GM18520 (cell line): ENCODE results near the gene MCTP2.
A peak's percentile ranks its signal among the peaks of the same experiment; 100 is the strongest.

Experiments used
- ATAC-seq: cut with Tn5 transposase; IDR thresholded peaks from one replicate; pipeline ENCODE4 v1.9.1; 2021; ENCODE audit not compliant: unreplicated experiment

MCTP2 gene, protein sequence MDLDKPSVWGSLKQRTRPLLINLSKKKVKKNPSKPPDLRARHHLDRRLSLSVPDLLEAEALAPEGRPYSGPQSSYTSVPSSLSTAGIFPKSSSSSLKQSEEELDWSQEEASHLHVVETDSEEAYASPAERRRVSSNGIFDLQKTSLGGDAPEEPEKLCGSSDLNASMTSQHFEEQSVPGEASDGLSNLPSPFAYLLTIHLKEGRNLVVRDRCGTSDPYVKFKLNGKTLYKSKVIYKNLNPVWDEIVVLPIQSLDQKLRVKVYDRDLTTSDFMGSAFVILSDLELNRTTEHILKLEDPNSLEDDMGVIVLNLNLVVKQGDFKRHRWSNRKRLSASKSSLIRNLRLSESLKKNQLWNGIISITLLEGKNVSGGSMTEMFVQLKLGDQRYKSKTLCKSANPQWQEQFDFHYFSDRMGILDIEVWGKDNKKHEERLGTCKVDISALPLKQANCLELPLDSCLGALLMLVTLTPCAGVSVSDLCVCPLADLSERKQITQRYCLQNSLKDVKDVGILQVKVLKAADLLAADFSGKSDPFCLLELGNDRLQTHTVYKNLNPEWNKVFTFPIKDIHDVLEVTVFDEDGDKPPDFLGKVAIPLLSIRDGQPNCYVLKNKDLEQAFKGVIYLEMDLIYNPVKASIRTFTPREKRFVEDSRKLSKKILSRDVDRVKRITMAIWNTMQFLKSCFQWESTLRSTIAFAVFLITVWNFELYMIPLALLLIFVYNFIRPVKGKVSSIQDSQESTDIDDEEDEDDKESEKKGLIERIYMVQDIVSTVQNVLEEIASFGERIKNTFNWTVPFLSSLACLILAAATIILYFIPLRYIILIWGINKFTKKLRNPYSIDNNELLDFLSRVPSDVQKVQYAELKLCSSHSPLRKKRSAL

DNA sequence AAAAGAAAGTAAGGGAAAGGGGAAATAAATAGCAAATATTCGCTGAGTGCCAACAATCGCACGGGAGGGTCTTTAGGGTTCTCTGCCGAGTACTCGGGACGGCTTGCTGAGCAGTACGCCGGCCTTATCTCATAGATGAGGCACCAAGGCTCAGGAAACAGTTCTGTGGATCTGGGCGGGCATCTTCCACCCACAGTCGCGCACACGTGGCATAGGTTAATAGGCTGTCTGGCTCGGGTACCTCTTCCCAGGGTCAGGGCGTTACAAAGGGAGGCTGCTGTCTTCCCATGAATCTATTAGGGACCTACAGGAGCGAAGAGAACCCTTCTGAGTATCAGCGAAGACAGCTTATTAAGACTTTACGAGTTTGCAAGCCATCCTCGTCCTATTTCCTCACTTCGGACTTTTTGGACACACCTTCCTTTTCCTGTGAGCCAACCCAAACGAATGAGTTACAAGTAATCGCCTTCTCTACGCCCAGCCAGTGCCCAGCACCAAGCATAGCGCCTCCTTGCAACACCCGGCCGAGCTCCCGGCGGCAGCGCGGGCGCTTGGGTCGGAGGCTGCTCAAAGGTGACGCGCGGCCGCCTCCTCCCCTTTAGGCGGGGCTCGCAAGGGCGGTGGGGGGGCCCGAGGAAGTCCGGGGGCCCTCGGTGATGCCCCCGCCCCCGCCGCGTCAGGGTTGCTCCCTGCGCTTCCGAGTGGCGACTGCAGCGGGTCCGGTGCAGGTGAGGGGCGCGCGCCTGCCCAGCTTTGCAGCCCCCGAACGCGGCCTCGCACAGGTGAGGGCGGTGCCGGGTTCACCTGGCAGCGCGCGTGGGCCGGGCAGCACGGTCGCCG, at the start of gene MCTP2:
Gene MCTP2 (plus strand): TSS at position 679 of the 840 bp plus-strand sequence. CDS start 66,705 bp downstream, outside the sequence.
- peak; percentile 68 for ATAC-seq

DNA sequence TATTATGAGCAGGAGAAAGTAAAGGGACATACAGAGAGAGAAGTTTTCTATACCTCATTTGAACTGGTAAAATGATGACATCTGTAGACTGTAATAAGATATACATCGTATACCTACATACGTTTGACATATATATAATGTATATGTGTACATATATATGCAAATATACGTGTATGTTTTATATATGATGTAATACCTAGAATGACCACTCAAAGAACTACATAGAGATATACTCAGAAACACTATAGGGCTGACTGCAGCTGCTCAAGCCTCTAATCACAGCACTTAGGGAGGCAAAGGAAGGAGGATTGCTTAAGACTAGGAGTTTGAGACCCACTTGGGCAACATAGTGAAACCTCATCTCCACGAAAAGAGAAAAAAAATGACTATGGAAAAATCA, 48.5 kb upstream of the MCTP2 start:
- ATAC-seq, result no peak

DNA sequence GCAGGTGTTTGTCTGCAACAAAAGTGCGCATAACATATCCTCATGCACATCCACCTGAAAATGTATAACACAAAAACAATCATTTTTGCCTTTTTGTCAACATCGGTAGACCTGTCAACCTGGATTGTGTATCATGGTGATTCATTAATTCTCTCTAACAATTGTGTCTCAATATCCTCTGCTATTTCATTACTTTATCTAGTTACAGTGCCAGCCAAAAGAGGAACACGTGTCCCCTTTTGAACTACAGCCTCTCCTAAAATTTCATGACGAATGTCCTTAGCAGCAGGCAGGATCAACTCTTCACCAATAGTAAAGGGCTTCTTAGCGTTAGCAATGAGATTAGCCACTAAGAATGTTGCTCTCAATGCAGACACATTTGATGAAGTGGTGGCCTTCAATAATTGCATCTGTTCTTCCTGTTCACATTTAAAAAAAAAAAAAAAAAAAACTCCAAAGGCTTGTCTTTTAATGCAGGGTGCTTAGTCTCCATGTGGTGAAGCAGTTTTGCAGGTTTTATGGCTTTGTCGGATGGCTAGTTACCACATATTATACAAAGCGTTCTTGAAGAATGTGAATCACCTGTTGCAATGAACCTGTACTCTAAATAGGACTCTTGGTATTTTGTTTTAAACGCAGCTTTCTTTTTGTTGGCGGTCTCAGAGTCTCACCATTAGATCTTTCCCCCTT, 45.7 kb upstream of the MCTP2 start:
- no peak for ATAC-seq

DNA sequence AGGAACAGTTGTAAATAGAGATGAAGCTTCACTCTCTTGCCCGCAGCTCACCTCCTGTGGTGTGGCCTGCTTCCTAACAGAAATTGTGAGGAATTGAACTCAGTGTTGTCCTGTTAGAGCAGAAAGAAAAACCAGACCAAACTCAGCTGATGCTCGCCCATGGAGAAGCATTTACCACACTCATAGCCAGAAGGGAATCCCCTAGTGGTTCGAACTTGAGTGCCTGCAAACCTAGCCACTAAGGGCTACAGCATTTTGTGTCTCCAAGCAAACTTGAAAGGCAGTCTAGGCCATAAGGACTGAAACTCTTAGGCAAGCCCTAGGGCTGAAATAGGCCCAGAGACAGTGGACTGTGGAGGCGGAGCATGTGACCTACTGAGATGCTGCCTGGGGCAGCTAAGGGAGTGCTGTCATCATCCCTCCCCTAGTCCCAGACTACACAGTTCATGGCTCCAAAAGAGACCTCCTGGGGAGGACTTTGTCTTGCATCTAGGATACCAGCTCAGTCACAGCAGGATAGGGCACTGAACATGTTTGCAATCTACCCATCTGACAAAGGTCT, 44.5 kb upstream of the MCTP2 start:
- no peak for ATAC-seq

DNA sequence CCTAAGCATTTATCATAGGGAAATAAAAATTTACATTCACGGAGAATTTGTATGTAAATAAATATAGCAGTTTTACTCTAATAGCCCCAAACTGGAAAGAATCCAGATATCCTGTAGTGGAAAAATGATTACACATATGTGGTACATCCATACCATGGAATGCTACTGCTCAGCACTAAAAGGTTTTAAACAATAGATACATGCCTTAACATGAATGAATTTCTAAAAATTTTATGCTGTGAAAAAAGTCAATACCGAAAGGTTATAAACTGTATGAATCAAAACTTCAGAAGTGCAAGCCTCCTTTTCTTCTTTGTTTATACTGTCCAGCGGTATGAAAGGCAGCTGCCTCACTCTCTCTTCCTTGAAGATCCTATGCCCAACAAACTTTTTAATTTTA, 37.5 kb upstream of the MCTP2 start:
- ATAC-seq, result no peak

DNA sequence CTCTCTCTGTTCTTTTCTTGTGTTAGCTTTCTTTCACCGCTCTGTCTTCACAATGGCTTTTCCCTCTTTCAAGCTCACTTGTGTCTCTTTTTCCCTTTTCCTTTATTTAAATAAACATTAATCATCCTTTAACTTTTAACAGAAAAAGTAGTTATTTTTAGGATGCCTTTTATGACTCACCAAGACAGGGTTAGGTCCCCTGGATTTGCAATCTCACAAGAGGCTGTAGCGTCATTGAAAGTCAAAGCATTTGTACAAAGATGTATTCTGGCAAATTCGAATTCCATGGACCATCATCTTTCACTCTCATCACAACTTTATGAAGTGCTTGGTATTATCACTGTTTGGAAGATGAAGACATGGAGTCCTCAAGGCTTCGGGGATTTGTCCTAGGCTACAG, 34.8 kb upstream of the MCTP2 start:
- ATAC-seq, result no peak

DNA sequence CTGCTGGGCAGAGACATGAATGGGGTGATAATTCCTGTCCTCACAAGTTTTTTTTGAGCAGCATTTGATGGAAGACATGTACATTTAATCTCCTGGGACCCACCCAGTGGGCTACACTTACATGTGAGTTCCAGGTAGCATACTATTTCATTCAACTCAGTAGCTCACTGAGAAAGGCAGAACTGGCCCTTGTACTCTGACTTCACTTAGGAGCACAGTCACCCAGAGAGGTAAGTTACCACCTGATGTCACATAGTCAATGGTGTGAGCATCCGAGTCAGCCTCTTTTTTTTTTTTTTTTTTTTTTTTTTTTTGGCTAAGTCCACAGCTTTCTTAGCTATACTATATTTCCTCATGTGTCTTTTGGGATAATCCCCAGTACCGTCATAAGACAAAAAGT, 32.7 kb upstream of the MCTP2 start:
- ATAC-seq, result no peak

DNA sequence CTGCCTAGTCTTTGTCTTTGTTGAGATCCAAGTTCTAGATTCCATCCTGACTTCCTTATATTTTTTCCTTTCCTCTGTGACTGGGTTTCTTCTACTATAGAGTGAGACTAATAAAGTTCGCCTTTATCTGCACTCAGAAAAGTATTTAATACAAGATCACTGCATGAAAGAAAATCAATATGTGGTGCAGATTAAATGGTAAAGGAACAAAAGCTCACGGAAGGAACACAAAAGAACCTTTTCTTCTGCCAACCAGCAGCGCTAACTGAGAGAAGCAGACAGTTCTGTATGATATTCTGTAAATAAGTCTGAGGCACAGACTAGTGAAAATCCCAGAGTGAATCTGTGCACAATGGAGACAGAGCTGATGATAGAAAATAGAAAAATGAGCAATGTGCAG, 31.6 kb upstream of the MCTP2 start:
- no peak for ATAC-seq

DNA sequence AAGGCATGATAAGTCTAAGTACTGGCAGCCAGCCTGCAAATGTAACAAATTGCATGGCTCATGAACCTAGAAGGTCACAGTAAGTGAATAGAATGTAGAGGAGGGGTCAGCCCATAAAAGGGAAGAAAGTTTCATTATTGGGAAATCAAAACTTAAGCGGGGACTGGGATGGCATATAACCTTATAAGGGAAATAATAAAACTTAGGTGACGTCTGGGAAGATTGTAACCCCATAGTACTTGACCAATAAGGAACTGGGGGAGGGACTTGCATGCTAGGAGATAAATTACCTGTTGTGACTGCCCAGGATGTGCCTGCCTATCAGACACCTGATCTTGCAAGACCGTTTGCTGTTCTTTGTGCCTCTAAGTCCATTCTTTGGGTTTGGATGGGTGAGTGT, 28.1 kb upstream of the MCTP2 start:
- no peak for ATAC-seq

DNA sequence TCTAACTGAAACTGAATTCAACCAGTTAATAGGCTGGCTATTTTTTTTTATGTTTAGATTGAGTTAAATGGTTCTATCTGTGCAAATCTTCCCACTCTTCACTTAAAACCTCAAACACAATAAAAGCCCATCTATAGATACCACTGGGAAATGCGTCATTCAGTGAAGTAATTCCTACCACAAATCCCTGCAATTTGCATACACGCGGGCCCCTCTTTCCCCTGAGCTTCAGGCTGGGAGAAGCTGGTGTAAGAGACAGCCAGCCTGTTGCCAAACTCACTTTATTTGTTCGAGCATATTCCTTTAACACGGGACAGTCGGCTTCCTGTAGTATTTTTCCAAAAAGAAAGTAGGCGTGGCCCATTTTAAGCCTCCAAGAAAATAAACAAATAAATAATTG, 26.0 kb upstream of the MCTP2 start:
- no peak for ATAC-seq

DNA sequence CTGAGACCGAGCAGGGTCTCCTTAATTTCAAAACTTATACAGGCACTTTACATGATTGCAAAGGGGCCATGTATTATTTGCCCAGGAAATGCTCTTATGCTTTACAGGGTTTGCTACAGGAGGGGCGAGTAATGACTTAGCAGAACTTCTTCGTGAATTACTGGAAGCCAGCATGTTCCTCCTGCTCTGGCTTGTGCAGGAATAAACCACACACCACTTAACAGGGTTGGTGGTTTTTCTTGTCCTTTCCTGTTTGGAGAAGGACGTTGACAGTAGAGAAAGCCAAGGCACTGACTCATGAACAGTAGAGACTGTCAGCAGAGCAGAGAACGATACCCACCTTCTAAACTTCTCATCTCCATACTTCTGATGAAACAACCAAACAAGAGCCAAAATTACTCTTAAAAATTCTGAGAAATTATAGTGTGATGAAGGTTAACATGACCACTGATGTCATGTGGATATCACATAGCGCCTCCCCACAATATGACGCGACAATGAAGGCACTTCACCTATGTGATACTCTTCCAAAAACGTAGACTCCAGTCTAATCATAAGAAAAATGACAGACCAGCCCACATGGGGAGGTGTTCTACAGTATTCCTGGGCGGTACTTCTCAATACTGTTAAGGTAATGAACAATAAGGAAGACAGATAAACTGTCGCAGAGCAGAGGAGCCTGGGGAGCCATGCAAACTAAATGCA, 24.7 kb upstream of the MCTP2 start:
- ATAC-seq, result no peak

DNA sequence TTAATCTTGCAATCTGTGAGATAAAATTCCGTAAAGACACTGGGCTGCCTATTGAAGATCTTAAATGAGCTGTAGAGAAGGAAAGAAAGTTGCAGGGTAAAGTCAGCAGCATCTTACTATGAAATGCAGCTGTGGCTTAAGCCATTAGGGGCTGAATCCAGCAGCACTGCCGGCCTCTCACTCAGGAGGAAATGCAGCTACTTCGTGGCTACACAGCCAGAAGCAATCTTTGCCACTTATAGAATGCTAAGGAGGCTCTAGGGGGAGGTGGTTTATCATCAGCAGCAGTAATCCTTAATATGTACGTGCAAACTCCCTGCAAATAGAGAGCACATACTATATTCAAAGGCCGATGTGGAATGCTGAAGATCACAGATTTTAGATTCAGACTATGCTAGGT, 19.1 kb upstream of the MCTP2 start:
- no peak for ATAC-seq

DNA sequence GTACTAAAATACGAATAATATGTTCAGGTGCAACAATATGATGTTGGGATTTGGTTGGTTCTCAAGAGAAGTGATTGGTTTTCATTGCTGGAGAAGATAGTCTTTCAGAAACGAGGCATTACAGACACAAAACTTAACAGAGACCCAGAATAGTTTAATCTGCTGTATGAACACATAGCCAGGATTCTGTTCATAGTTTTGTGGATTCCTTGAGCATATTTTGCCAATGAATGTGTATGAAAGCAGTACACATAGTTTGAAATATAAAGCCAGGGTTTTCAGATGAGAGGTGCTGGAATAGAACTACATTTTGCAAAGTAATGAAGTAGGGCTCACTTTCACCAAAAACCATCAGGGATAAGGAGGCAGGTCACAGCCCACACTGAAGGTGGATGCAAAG, 5.7 kb upstream of the MCTP2 start:
- no peak for ATAC-seq

DNA sequence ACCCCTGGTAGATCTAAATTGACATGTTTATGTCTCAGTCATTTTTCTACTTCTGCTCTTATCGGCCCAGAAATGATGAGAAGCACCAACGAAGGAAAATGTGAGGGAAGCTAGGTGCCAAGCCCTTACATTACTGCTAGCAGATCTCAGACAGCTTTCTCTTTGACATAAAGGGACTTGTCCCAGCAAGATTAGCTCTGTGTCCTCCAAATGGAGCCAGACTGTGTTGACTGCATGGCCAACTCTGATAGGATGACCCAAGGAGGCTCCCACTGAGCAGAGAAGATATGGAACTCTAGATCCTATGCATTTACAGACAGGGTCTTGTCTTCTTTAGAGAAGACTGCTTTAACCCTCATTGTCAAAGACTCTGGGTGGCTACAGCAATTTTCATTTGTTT, 2.8 kb upstream of the MCTP2 start:
- no peak for ATAC-seq

DNA sequence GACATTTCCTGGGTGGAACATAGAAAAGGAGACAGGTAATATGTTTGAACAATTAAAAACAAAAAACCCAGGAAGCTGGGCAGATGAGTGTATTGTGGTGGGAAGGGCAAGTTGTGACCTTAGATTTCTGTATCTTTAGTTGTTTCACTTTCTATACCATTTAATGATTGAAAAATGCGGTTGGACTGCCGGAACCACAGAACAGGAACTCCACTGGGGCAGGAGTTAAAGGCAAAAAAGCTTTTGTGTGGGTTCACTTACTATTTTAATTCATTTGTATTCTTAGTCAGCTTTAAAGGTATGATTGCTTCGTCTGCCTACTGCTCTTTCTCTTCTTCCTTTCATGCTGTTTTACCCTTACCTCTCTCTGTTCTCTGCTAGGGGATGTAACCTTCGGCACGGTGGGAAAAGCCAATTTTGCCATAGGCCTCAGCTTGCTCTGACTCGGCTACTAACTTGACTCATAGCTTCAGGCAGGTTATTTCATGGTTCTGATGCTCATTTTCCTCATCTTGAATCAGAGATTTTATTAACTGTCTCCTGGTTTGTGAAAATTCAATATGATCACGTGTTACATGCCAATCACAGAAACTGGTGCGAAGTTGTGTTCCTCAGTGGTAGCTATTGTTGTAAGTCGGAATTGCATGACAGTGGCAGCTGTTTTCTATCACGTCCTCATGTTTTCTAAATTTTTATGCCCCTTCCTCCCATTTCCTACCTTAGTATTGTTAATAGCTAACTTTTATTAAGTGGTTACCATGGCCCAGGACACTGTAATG, 1.6 kb upstream of the MCTP2 start:
- peak; percentile 48 for ATAC-seq

DNA sequence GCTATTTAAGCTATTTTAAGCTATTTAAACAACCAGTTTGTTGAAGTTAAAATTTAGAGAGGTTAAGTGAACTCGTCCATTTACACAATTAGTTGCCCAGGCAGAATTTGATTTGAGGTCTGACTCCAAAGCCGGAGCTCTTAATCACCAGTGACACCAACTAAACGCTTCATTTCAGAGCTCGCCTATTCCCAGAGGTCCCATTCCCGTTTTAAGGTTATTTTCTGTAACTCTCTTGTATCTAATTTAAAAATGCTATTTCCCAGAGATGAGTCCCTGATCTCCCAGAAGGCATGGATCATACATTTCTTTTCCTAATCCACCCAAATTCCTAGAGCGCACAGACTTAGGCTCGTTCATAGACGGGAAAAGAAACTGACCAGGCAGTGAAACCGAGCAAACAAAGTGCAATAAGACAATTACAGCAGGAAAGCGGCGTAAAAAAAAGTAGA, 904 bp upstream of the MCTP2 start:
- no peak for ATAC-seq

DNA sequence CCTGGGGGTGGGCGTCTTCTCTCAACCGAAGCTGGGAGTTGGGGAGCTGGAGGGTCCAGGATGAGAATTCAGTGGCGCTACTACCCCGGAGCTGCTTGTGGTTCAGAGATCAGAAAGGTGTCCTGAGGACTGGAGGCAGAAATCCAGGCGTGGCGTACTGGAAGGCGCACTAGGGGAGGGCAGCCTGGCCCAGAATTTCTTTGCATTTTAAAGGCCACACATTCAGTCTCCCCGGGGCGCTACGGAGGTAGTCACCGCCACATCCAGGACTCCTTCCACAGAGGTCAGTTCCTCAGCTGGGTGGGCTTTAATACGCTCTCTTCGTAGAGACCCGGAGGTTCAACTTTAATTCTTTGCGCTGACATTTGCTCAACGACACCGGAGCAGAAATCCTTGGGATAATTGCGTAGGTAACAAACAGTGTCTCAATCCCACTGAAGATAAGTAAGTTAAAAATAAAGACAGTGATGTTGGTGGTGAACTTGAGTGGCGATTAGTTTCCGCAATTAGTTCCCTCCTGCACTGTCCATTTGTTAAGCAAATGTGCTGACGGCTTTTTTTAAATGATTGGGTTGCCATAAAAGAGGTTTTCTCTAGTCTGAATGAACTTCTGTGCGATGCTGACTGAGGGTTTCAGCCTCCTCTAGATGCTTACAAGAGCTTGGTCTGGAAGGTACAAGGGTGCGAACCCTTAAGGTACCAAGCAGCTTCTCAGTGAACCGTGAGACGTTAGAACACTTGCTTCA, 535 bp downstream of the MCTP2 start:
- peak; percentile 0 for ATAC-seq

DNA sequence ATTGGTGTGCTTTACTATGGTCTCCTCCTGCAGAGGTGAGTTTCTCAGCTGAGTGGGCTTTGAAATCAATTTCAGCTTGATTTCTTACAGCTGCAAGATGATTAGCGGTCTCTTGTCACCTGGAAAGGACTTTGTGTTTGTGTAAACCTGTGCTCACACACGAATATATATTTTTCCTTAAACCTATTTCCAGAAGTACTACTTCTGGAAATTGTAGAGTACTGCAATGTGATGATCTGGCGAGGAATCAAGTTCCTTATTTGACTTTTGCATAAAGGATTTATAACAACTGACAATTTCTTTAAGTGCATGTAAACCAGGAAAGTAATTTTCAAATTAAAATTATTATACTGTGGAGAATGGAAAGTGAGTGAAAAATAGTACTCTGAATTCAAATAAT, 2.1 kb downstream of the MCTP2 start:
- ATAC-seq, result no peak
